Ammon's horn (tissue), 1 donor: ENCODE data around the gene NEURL4.

Source experiments
- DNase-seq: peaks from one replicate; pipeline ENCODE4 v3.0.0-alpha.2; 2016; ENCODE audit warnings: low spot score

The NEURL4 gene

DNA sequence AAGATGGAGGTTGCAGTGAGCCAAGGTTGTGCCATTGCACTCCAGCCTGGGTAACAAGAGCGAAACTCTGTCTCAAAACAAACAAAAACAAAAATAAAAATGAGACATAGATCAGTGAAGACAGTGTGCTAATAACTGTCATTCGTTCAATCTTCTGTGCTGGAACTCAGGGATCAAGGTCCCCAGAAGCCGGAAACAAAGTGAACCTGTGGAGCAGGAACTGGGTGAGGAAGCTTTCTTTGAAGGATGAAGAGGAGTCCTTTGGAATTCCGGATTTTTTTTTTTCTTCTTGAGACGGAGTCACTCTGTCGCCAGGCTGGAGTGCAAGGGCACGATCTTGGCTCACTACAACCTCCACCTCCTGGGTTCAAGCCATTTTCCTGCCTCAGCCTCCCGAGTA is 49.7 kb downstream of the NEURL4 start:
- DNase-seq, result no peak

DNA sequence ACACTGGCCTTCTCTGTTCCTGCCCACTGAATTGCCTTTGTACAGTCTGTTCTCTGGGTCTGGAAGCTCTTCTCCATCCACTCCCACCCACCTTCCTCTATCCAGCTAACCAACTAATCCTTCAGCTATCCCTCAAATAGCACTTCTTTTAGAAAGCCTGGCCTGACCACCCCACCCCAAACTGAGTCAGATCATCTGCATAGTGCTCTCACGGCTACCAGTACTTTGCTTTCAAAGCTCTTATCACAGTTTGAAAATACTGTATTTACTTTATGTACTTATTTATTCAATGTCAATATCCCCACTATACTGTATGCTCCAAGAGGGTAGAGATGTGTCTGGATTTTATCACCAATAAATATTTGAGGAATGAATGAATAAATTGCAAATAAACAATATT is 62.4 kb downstream of the NEURL4 start:
- no peak for DNase-seq
